ENCODE data around the gene KL.
A peak's percentile ranks its signal among the peaks of the same experiment; 100 is the strongest.

Gene KL

GRCh38 chr13:33016414-33017322, at the start of gene KL:
Gene KL (plus strand): TSS chr13:33016423. CDS start chr13:33016441, 18 bp downstream.
- no peak for DNase-seq

DNA sequence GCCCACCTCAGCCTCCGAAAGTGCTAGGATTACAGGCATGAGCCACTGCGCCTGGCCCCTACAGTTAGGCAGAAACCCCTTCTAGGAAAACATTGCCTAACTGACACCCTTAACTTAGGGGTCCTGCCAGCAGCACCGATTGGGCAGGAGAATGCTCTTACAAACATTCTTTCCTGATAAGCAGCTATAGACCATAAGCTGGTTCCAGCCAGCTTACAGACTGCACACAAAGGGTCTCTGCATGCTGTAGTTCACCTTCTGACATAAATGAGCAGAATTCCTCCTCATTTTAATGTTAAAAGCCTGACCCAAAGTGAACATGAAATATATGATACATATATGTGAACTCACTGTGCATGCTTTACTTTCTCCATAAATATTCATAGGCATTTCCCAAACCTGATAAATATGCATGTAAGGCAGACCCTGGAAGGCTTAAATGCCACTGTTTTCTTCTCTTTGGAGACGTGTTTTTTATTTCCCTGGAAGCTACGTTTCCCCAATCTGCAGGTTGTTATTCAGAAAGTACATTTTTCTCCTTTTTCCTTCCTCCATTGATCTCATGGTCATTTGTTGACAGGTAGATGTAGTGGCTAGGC, 48.5 kb upstream of the KL start:
- DNase-seq = no peak

DNA sequence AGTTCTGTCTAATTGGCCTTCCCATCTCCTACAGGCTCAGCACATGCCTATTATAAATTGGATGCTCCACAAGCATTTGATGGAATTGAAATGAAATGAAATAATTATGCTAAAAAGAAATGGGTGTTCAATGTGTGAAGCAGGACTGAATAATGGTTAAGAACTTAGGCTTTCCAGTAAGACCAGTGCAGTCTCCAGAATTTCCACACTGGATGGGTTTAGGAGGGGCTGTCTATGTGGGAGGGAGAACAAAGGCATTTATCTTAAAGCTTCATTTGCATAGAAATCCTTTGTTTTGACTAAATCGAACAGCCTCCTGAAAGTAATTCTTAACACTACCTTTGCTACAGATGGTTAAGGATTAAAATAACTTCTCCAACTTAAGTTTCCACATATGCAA, 47.9 kb upstream of the KL start:
- no peak for DNase-seq

DNA sequence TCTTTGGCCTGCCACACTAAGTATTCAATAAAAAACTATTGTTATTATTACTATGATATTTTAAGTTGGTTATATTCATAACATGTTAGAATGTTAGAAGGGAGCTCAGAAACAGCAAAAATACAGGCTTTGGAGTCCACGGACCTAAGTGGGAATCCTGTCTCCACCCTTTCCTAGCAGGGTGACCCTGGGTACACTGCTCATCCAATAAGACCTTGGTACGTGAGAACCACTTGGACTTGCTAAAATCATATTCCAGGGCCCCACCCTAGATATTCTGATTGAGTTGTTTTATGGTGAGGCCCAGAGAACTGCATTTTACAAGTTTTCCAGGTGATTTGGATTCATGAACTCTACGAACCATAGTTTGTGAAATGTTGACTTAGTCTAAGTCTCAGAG, 47.4 kb upstream of the KL start:
- no peak for DNase-seq

DNA sequence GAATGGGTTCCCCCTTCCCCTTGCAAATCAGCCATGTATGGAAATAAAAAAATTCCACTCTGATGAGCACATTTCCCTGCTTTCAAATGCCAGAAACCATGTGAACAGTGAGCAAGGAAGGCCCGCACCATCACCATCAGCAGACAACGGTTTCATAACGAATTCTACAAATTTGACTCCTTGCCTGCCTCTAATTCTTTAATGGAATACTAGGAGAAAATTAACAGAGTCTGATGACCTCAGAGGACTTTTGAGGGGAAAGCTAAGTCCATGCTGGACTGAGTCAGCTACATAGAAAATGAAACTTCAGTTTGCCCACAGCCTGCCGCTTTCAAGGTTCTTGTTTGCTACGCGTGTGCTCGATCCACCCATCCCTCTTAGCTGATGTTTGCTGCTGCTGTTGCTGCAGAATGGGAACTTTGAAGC, 46.7 kb upstream of the KL start:
- DNase-seq = peak; percentile 76

- DNase-seq = no peak
These were observed 40.0 kb upstream of the KL start for GRCh38 chr13:32976056-32976805.

- no peak for DNase-seq
These were observed 39.3 kb upstream of the KL start for GRCh38 chr13:32976912-32977311.

DNA sequence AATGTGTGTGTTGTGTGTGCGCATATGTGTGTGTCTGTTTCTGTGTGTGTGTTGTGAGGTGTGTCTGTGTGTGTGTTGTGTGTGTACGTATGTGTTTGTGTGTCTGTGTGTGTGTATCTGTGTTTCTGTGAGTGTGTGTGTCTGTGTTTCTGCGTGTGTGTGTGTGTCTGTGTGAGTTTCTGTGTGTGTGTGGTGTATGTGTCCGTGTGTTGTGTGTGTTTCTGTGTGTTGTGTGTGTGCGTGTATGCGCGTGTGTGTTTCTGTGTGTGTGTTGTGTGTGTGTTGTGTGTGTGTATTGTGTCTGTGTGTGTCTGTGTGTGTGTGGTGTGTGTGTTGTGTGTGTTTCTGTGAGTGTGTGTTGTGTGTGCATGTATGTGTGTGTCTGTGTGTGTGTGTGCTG, 38.9 kb upstream of the KL start:
- no peak for DNase-seq

- no peak for DNase-seq
These were observed 37.9 kb upstream of the KL start for GRCh38 chr13:32978278-32978677.

DNA sequence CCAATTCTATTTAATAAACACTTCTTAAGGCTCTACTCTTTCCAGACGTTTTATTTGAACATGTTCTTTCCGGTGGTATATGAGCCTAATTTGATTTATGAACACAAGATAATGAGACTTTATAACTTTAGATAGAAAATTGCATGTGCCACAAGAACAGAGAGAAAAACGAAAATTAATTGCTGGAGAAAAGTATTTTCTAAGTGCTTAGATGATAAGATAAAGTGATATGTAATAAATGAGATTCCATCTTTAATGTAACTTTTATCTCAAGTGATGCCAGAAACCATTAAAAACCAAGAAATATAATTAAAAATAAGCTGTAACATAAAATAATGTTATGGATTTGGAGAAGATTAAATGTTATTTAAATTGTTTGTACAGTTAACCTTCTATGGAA, 33.2 kb upstream of the KL start:
- no peak for DNase-seq

GRCh38 chr13:32984857-32985626, 31.2 kb upstream of the KL start:
- DNase-seq = no peak

DNA sequence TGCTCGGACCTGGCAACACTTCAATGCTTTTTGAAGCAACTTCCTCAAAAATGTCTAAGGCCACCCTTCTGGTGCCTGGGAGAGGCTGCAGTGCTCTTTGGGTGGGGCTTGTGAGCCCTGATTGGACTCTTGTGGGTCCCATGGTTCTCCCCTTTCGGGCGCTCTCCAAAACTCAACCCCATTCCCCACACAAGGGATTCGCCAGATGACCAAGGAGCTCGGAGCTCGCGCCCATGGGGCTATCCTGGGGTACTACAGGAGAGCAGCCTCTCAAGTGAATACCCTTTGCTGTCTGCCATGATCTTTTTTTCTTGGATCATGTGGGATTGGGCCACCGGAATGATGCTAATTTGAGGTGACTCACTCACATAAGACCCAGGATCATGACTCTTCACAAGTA, 29.7 kb upstream of the KL start:
- DNase-seq = peak; percentile 29

DNA sequence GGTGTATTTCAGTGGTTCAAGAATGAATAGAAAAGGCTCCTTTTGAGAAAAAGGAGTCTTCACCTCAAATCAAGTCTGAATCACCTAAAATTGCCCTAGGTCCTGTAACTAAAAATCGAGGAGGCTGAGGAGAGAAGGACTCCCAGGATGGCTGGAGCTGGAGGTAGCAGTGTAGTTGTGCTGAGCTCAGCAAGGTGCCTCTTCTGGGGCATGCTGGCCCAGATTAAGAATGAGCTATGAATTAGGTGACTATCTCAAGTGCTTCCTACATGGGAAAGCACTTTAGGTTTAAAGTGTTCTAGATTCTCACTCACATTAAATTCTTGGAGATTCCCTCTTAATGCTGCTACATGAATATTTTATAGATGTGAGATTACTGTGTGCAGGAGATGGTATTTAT, 28.8 kb upstream of the KL start:
- DNase-seq = no peak

DNA sequence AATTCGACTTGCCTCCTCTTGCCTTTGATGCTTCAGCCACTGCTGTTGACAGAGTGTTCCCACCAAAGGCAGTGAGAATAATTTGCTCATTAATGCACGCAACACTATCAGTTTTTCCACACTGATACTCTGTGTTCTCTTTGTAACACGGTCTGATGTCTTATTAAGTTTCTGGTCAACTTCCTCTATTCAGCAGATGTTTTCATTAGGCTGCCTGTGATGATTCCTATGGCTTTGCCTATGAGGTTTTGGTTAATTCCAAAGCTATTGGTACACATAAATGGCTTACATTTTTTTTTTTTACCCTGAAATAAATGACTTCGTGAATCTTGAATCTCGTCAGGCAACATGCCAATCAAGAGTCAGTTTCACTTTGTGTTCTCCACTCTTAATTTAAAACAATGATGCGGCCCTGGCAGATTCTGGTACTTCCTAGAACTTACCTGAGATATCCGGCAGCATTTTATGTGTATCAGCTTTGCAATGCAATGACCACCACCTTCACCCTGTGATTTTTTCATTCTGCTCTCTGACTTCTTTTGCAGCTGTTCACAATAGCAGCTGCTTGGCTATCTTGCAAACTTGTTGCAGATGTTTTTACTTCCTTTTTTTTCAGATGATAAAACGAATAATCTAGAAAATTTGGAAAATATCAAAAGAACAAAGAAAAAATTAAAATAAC, 27.5 kb upstream of the KL start:
- DNase-seq = peak; percentile 48

DNA sequence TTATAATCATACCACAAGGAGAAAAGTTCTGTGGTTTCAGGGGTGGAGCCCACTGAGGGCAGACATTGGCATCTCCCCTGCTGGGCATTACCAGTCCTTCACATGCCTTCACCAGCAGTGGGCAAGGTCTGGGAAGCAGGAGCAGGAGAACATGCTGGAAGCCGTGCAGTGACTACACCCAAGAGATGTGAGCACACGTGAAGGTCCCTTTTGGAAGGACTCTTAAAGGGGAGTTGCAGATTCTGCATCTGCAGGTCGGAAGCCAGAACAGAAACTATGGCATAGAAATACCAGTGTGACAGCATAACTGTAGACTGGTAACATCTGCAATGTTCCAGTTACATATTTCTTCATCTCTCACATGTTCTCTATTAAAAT, 26.9 kb upstream of the KL start:
- peak; percentile 36 for DNase-seq

- DNase-seq = no peak
These were observed 26.3 kb upstream of the KL start for GRCh38 chr13:32989942-32990341.

DNA sequence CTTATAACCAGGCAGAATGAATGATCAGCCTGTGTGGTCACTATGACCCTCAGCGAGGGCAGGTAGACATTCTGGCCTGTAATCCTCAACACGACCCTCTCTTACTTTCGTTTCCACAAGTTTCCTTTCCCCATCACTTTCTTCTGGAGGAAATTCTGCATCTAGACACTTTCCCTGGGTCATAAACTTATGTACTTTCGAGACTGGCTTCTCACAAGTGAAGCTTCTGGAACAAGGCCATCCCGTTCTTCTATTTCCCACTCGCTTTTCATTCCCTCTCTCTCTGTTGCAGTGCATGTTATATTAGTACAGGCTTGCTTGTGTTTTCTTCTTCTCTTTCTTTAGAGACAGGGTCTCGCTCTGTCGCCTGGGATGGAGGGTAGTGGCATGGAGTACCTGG, 23.1 kb upstream of the KL start:
- DNase-seq = no peak

DNA sequence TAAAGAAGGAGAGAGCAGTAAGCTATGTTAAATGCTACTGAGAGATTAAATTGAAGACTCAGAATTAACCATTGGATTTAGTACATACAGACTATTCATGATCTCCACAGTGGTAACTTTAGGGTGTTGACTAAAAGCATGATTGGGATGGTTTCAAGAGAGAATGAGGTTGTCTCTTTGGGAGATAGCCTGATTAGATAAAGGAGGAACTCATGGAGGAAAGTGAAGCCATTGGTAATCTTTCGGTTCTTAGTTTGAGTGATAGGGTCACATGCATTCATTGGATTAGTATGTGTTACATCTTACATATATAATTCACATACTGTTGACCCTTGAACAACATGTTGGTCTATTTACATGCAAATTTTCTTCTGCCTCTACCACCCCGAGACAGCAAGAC, 18.8 kb upstream of the KL start:
- no peak for DNase-seq

DNA sequence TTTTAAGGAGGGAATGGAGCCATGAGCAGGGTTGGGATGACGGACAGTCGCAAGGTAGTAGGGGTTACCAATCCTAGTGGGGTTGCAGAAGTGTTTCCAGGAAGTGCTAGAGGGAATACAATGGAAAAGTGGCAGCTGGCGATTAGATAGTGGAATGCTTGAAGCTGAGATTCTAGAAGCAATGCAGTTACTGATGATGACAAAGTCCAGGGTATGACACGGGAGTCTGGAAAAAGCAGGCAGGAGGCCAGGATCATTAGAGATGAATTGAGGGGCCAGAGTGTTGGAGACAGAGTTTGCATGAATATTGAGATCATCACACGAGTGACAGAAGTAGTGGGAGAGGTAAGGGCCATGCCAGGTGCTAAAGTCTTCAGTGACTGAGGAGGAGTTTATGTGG, 17.3 kb upstream of the KL start:
- DNase-seq = no peak

DNA sequence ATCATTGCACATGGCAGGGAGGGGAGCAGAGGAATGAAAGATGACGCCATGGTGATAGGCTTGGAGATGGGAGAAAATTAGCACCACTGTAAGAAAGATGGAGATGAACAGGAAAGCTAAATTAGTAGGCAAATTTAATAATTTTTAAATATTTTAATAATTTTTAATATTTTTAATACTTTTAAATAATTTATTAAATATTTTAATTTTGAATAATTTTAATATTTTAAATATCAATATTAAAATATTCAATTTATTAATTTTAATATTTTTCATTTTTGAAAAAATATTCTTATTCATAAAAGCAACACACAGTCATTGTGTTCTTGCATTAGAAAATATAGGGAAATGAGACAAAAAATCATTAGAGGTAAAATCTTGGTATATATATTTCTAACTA, 15.9 kb upstream of the KL start:
- no peak for DNase-seq

DNA sequence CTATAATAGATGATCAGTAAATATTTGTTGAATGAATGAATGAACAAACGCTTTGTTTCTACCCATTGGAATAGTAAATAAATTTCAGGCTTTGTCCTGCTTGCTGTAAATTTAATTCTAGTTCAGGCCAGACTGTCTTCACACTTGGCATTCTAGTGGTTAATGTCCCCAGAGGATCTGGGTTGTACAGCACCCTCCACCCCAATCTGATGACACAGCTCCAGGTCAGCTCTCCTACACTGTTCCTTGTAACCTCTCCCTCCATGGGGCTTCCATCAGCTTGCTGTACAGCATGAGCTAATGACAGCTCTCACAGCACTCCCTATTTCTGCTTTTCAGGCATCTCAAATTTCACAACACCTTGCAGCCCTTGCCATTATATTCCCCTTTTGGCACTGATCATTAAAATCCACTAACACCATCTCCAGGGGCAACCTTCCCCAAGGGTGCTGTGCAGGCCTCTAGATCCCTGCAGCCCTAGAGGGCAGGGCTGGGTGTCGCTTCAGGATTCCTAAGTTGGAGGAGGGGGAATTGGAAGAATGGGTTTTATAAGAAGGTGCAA, 12.7 kb upstream of the KL start:
- DNase-seq = no peak

DNA sequence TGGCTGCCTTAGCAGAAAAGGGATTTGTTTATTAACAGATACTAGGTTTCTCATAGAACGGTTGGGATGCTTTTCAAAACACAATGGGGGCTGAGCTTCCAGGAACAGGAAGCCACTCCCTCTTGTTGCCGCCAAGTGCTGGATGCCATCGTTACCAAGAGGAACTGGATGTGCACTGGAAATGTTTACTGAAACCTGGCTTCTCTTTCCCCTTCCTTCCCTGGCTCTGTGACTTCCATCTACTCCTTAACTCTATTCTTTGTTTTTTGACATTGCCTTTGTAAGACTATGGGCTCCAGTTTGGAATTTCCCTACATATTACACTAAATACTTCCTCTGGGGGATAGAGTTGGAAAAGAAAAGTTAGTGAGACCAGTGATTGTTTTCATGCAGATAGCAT, 11.7 kb upstream of the KL start:
- DNase-seq = peak; percentile 25
